IPS-18c (cell line): ENCODE measurements around the gene MTNR1B.
A peak's percentile ranks its signal among the peaks of the same experiment; 100 is the strongest.

Experiments
- H3K4me3 ChIP-seq: 2 replicates; pipeline ENCODE4 v1.7.0; 2013; ENCODE audit warnings: low read depth, mild to moderate bottlenecking, low read length, moderate library complexity; ENCODE audit not compliant: insufficient read depth
- H3K9me3 ChIP-seq: one replicate; pipeline ENCODE4 v1.6.1; 2013; ENCODE audit warnings: mild to moderate bottlenecking, low read length, moderate library complexity; ENCODE audit not compliant: control insufficient read depth, insufficient read depth

The MTNR1B gene

DNA sequence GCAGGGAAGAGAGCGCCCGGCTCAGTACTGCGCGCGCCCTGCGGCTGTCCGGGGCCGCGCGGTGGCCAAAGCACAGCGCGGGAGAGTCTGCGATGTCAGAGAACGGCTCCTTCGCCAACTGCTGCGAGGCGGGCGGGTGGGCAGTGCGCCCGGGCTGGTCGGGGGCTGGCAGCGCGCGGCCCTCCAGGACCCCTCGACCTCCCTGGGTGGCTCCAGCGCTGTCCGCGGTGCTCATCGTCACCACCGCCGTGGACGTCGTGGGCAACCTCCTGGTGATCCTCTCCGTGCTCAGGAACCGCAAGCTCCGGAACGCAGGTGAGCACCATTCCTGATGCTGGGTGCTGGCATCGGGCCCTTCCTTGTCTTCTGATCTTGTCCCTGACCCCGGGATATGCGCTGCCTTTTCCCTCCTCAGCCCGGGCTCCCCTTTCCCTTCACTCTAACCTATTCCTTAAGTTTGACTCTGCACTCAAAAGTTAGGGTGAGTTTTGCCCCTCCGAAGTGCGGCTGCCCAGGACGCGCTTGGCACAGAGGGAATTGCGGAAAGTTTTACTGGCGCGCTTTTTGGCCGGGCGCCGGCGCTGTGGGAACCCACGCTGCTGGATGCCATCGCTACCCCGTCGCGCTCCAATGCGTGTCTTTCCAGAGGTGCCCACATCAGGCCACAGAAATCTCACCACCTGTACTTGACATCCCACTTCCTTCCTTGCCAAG lies at the start of gene MTNR1B:
Gene MTNR1B, plus strand, starts transcription at position 18 of the 714 bp plus-strand sequence. Its CDS starts 75 bp downstream, at position 93.
- Histone ChIP-seq H3K4me3 (peak within 1 kb of the TSS; percentile 68), H3K9me3 (peaks cover 2% of the 10 kb centered on the region)

DNA sequence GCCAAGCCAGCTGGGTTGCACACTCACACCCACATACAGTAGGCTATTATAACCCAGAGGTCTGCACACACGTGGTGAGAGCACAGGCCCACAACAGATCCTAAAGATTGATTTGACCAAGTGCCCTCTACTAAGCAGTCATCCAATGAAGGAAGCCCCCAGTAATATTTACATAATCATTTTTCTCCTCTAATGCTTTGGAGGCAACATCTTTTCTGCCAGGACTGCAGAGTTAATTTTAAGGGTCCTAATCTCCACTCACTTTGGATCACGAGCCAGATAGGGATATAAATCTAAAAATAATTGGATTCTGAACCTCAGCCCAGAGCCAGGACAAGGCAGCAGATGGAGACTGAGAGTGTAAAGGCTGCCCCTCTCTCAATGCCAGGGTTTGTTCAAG lies 49.1 kb upstream of the MTNR1B start:
- peaks cover 7% of the 10 kb centered on the region for H3K9me3 ChIP-seq
- H3K4me3 ChIP-seq: no peak overlapping the region

DNA sequence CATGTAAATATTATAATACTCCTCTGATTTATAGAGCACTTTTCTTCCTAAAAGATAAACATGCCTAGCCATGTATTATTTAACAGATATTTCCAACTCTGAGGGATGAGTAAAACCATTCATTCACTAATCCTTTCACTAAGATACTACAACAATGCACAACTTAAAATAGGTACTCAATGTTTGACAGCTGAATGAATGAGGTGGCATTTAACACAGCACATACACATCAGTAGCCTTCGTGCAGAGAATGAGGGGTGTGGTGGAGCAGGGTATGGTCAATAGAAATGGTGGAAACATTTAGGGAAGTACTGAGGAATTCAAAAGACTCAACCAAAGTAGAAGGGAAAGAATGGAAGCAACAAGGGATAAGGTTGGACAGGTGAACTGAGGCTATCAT lies 46.7 kb upstream of the MTNR1B start:
- Histone ChIP-seq H3K9me3 (peaks cover 6% of the 10 kb centered on the region), H3K4me3 (no peak overlapping the region)

DNA sequence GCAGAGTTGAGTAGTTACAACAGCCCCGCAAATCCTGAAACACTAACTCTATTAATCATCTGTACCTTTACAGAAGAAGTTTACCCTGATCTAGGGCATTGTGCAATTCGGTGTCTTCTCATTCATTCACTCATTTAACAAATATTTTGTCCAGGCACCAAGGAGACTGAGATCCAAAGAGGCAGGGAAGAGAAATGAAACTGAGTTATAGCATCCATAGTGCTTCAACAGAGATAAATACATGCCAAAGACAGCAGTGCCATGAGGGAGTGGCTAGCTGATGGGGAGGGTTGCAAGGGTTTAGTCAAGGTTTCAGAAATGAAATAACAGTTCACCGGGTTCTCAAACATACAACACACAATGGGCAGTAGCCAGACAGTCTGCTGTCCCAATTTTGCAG lies 40.2 kb upstream of the MTNR1B start:
- no peak overlapping the region for H3K4me3 ChIP-seq
- peaks cover 6% of the 10 kb centered on the region for H3K9me3 ChIP-seq

DNA sequence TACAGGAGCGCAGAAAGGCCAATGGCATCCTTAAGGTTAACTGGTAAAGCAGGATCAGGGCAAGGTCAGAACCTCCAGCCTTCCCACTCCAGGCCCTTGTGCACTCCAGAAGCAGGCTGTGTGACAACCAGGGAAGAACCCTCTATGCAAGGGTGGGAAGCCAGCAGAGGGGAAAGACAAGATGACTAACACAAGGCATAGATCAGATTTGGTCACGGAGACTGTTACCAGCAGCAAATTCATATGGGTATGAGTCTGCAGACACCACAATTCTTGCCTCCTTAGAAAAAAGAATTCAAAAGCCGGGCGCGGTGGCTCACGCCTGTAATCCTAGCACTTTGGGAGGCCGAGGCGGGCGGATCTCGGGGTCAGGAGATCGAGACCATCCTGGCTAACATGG lies 39.8 kb upstream of the MTNR1B start:
- Histone ChIP-seq H3K9me3 (peaks cover 6% of the 10 kb centered on the region), H3K4me3 (no peak overlapping the region)

DNA sequence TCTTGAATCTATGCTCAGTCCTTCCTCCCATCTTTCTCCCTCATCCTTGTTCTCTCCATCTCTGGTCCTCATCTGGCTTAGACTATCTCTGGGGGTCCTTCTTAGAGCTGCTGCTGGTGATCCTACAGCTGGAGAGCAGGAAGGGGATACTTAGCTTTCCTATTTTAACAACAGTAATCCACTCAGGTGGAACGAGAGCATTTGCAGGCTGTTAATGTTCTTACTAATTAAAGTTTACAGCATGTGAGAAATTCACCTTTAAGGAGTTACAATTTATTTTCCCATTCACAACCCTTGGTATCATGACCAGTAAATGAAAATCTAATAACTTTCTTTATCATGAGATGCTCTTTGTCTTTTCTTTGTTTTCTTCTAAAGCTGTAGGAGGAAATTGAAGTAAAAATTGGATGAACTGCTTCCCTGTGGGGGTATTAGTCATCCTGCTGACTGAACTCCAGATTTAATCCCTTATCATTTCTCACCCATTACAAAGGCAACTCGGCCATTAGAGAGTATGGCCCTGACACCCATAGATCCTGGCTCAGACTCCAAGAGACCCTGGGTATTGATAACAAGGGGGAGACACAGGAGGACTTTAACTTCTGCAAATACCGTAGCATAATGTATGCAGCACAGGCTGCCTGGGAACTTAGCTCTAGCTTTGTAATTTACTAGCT lies 37.6 kb upstream of the MTNR1B start:
- Histone ChIP-seq H3K9me3 (no peaks in the 10 kb centered on the region), H3K4me3 (no peak overlapping the region)

DNA sequence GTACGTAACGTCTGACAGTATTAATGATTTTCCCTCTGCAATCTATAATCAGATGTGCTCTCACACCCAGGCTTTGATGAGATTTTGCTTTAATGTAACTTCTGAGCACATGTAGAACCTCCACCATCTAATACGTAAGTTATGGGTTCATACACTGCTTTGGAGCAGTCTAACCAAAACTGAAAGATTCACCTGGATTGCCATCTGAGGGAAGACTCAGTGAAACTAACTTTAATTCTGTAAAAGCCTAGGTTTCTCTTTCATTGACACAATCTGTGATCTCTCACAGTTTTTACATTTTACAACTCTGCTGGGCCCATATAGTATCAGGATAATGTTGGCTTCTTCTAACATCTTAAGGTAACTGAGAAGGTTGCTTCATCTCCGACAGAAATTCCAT lies 30.1 kb upstream of the MTNR1B start:
- no peaks in the 10 kb centered on the region for H3K9me3 ChIP-seq
- H3K4me3 ChIP-seq: no peak overlapping the region

DNA sequence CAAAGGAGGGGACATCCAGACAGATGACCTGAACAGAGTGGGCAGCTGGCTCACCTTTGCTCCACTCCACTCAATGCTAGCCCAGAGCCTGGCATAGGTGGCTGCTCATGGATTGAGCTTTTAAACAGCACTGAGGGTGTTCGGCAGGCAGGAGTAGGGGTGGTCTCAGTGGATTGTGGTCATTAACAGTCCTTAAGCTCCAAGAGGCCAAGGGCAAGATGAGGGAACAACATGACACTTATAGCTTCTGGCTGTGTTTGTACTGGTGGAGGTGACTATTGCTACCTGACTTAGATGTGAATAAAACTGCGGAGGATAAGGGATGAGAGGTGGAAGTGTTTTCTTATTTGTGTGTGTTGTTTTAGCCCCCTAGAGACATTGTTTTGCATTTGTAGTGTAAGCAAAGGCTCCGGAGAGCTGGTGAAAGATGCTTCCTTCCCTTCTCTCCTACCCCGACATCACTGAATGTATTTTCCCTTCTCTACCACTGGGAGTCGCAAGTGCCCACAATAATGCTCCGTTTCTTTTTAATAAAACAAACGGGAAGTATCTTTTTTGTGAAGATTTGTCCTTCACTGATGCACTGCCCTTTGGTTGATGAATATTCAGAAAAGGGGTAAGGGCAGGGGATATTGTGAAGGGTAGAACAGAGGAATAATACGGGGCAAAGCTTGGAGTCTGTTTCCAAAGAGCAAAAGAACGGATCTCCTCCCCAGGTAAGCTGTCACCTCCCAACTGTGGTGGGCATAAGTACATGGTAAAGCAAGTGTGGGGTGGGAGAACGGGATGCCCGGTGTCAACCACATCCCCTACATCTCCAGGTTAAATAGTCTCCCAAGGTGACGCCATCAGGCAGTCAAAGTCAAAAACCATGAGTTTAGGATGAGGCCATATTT lies 27.5 kb upstream of the MTNR1B start:
- no peak overlapping the region for H3K4me3 ChIP-seq

DNA sequence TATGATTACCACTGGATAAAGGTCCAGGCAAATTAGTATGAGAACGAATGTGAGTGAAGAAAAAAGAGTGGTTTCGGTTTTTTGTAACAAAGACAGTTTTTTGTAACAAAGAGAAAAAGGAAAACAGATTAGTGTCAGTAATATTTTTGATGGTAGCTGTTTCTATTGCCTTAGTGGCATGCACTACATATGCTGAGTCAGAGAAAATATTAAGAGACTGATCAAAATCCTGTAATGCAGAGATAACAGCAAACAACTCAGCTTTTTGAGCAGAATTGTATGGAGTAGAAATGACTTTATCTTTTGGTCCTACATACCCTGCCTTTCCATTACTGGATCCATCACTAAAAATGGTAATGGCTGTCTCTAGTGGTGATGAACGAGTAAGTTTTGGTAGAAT lies 22.7 kb upstream of the MTNR1B start:
- Histone ChIP-seq H3K4me3 (no peak overlapping the region), H3K9me3 (peaks cover 3% of the 10 kb centered on the region)

More for the DNA sequence above, 27.5 kb upstream of the MTNR1B start:
- H3K9me3 ChIP-seq: no peaks in the 10 kb centered on the region

DNA sequence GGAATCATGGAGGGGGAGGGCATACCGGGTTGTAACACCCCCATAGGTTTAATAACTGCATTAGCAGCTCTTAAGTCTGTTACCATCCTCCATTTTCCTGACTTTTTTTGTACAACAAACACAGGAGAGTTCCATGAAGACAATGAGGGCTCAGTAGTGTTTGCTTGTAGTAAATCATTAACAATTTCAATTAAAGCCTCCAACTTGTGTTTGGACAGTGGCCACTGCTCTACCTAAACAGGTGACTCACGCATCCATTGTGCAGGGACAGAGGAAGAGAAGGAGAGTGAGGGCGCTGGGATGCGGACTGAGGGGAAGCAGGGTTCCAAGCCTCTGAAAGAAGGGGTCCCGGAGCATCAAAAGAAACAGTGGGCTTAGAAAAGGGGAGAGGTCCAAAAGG lies 21.3 kb upstream of the MTNR1B start:
- no peak overlapping the region for H3K4me3 ChIP-seq
- H3K9me3 ChIP-seq: peaks cover 3% of the 10 kb centered on the region

DNA sequence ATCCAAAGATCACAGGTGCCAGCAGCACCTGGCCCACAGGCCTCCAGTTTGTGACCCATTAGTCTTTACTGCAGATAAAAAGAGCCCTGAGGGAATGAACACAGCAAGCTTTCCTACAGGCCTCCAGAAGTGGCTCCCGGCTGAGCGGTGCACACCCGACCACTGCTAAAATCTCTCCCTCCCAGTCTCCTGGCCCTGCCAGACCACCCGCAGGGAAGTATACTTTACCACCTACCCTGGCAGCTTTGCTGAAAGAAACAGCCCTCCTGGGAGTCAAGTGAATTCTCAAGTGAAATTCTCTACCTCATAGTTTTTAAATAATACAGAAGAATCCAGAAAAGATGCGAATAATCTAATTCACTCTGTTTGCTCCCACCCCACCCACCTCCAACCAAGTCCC lies 15.4 kb upstream of the MTNR1B start:
- no peaks in the 10 kb centered on the region for H3K9me3 ChIP-seq
- no peak overlapping the region for H3K4me3 ChIP-seq

DNA sequence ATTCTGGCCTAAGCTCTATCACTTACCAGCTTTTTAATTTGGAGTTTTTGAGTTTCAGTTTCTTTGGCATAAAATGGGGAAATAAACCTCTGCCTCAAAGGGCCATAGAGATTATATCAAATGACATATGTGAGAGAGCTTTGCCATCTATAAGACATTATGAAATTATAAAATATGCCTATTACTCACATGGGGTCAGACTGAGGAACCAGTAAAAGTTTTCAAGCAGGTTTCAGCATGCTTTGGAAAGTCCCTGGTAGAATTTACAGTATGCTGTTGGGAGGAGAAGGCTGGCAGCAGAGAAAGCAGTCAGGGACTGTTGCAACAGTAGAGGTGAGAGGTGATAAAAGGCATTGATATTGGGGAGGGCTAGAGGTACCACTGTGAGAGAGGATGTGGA lies 13.6 kb upstream of the MTNR1B start:
- no peak overlapping the region for H3K4me3 ChIP-seq
- no peaks in the 10 kb centered on the region for H3K9me3 ChIP-seq

DNA sequence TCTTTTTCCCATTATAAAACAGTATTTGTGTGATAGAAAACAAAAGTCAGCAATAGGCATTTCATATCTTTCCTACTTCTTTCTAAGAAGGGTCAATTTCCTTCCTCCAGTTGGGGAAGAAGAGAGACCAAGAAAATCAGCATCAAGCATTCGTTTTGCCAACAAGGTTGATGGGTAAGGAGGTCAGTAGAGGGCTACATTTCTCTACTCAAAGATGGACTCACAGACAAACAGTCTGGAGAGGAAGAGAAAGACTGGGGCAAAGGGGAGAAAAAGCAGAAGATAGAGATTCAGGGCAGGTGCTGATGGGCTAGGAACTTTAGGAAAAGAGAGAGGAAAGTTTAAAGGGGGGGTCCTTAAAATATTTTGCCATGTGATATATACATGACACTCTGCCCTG lies 8.6 kb upstream of the MTNR1B start:
- Histone ChIP-seq H3K9me3 (no peaks in the 10 kb centered on the region), H3K4me3 (no peak overlapping the region)

DNA sequence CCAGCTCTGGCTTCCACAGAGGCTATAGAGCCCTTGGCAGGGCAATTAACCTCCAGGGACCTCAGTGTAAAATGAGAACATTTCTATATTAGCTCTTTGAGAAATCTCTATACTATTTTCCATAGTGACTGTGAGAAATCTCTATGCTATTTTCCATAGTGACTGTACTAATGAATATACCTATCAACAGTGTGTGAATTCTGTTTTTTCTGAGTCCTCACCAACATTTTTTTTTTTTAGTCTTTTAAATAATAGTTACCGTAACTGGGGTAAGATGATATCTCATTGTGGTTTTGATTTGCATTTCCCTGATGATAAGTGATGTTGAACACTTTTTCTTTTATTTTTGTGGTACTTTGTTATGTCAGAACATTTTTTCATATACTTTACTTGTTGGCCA lies 7.0 kb upstream of the MTNR1B start:
- H3K9me3 ChIP-seq: no peaks in the 10 kb centered on the region
- no peak overlapping the region for H3K4me3 ChIP-seq

DNA sequence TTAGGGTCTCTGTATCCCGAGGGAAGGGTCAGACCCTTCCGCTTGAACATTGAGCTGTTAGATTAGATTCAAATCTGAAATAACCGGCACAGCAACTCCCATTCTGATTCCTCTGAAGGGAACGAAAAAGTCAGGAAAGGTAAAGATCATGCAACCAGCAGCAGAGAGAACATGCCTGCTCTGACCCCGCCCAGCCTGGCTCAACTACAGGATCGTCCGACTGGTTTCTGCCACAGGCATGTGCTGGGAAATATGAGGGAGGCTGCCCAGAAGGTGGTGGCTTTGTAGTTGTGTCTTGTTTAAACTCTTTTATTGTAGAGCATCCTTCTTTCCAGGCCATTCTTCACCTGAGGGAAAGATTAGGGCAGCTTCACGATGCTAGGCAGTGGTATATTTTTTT lies 5.0 kb upstream of the MTNR1B start:
- H3K4me3 ChIP-seq: no peak overlapping the region
- no peaks in the 10 kb centered on the region for H3K9me3 ChIP-seq

DNA sequence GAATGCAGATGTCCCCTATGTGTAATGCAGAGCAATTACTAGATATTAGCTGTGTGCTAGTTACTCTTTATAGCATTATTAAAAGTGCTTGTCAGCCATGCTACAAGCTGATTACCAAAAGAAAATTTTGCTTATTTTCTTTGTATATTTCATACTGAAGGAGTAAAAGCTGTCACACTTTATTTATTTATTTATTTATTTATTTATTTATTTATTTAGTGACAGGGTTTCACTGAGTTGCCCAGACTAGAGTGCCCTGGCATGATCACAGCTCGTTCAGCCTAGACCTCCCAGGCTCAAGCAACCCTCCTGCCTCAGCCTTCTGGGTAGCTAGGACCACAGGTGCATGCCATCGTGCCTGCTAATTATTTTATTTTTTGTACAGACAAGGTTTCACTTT lies 4.3 kb upstream of the MTNR1B start:
- Histone ChIP-seq H3K9me3 (no peaks in the 10 kb centered on the region), H3K4me3 (no peak overlapping the region)

DNA sequence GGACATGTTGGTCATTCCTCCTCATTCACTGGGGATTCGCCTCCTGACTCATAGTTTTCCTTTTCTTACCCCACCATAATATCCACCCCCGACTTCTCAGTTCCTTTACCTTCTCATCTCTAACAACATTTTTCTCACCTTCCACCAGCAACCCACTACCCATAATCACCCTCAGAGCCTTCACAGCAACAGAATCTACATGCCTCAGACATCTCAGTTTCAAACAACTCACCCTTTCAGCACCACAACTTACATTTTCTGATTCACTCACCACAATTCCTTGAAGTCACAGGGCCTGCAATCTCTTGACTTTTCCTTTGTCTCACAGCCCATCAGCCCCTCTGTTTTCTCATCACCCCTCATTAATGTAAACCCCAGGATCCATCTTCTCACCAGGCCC lies 2.3 kb upstream of the MTNR1B start:
- Histone ChIP-seq H3K4me3 (no peak overlapping the region), H3K9me3 (no peaks in the 10 kb centered on the region)

DNA sequence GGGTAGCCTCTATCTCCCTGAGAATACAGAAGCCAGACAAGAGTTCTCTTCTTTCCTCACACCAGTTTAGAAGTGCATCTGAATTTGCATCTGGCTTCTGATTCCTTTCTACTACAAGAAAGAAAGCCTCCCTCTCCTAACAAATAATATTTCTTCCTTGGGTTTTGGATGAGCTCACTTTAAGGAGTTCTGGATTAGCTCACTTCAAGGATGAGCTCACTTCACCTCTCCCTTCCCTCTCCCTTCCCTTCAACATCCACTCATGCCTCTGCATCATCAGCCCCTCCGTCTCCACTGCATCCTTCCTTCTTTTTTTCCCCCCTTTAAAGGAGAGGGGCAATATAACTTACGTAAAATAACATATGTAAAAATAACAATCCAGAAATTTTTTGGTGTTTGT lies 1.6 kb upstream of the MTNR1B start:
- no peaks in the 10 kb centered on the region for H3K9me3 ChIP-seq
- H3K4me3 ChIP-seq: no peak overlapping the region
